Measurements from ENCODE around the gene PLCH1. TPM values are rescaled to one million over a fixed set of nuclear protein-coding genes. Genes with fewer than 3 reads are reported as not detected.

Gene PLCH1
- polyA plus RNA-seq, 1 donor (not counting 4 experiments of a cell fraction or from before 2014, with no cell fraction given), result 0.05 TPM

- Histone ChIP-seq H3K27ac (ENCODE audit: control insufficient read depth, insufficient read depth, low read length) (no peak overlapping the region), H3K9me3 (ENCODE audit: control insufficient read depth, low read depth, low read length) (peaks cover 1% of the 10 kb centered on the region), H4K20me1 (ENCODE audit: control insufficient read depth, extremely low read depth, insufficient read depth, low read length) (no peaks in the 10 kb centered on the region), H3K4me3 (ENCODE audit: control insufficient read depth in 2 of 3, extremely low read depth in 1 of 3, insufficient read depth in 2 of 3, low read depth in 1 of 3, low read length in 3 of 3) (no peak overlapping the region), H3K9me1 (ENCODE audit: control insufficient read depth, extremely low read depth, insufficient read depth, low read length) (no peaks in the 10 kb centered on the region), H3K27me3 (ENCODE audit: control insufficient read depth, extremely low read depth, insufficient read depth, low read length) (no peaks in the 10 kb centered on the region), H3K9ac (ENCODE audit: control insufficient read depth, extremely low read depth, insufficient read depth, low read length) (no peak overlapping the region), H3K4me2 (ENCODE audit: control insufficient read depth, extremely low read depth, insufficient read depth, low read depth, low read length) (peak overlapping the region; percentile 46), H2AFZ (ENCODE audit: control insufficient read depth, low read length) (no peak overlapping the region), H3K36me3 (ENCODE audit: control insufficient read depth in 2 of 2, extremely low read depth in 1 of 2, insufficient read depth in 2 of 2, low read length in 2 of 2) (no peaks in the 10 kb centered on the region), H3K79me2 (ENCODE audit: control insufficient read depth, insufficient read depth, low read length) (no peaks in the 10 kb centered on the region), H3K4me1 (ENCODE audit: control insufficient read depth, extremely low read depth, insufficient read depth, low read length) (peaks cover 17% of the 10 kb centered on the region)
- TF ChIP-seq CTCF (optimal IDR thresholded peaks at IDR 0.05 in 1 of 3, IDR thresholded peaks at IDR 0.05 in 1 of 3, conservative IDR thresholded peaks at IDR 0.05 in 1 of 3; ENCODE audit: extremely low read depth in 1 of 3, insufficient read depth in 2 of 3, low read length in 3 of 3) (no peak), EZH2 (IDR thresholded peaks at IDR 0.05; ENCODE audit: low read length) (no peak)
- dilution Hi-C loops (cut with MboI; ENCODE audit: extremely low pct_ligation_motif_present, low sequenced_read_pairs), result no loop called here
- no peak for DNase-seq (ENCODE audit: low read depth, low spot score)
- no peak for FAIRE-seq
Measured at GRCh38 chr3:155417119-155417517, 327.8 kb downstream of the PLCH1 start.

GRCh38 chr3:155416500-155417118, 328.3 kb downstream of the PLCH1 start:
- dilution Hi-C loops (cut with MboI; ENCODE audit: extremely low pct_ligation_motif_present, low sequenced_read_pairs), result no loop called here
- TF ChIP-seq EZH2 (IDR thresholded peaks at IDR 0.05; ENCODE audit: low read length), result no peak
- no peak for TF ChIP-seq CTCF (optimal IDR thresholded peaks at IDR 0.05 in 1 of 3, IDR thresholded peaks at IDR 0.05 in 1 of 3, conservative IDR thresholded peaks at IDR 0.05 in 1 of 3; ENCODE audit: extremely low read depth in 1 of 3, insufficient read depth in 2 of 3, low read length in 3 of 3)
- Histone ChIP-seq H3K27me3 (ENCODE audit: control insufficient read depth, extremely low read depth, insufficient read depth, low read length) (no peaks in the 10 kb centered on the region), H3K9me3 (ENCODE audit: control insufficient read depth, low read depth, low read length) (peaks cover 1% of the 10 kb centered on the region), H3K4me1 (ENCODE audit: control insufficient read depth, extremely low read depth, insufficient read depth, low read length) (peaks cover 17% of the 10 kb centered on the region), H3K4me2 (ENCODE audit: control insufficient read depth, extremely low read depth, insufficient read depth, low read depth, low read length) (peak overlapping the region; percentile 46), H3K36me3 (ENCODE audit: control insufficient read depth in 2 of 2, extremely low read depth in 1 of 2, insufficient read depth in 2 of 2, low read length in 2 of 2) (no peaks in the 10 kb centered on the region), H4K20me1 (ENCODE audit: control insufficient read depth, extremely low read depth, insufficient read depth, low read length) (no peaks in the 10 kb centered on the region), H3K9ac (ENCODE audit: control insufficient read depth, extremely low read depth, insufficient read depth, low read length) (no peak overlapping the region), H3K4me3 (ENCODE audit: control insufficient read depth in 2 of 3, extremely low read depth in 1 of 3, insufficient read depth in 2 of 3, low read depth in 1 of 3, low read length in 3 of 3) (no peak overlapping the region), H2AFZ (ENCODE audit: control insufficient read depth, low read length) (no peak overlapping the region), H3K79me2 (ENCODE audit: control insufficient read depth, insufficient read depth, low read length) (no peaks in the 10 kb centered on the region), H3K9me1 (ENCODE audit: control insufficient read depth, extremely low read depth, insufficient read depth, low read length) (no peaks in the 10 kb centered on the region), H3K27ac (ENCODE audit: control insufficient read depth, insufficient read depth, low read length) (peak overlapping the region; percentile 51)
- DNase-seq (ENCODE audit: low read depth, low spot score) (peak; percentile 89), FAIRE-seq (peak; percentile 57)
